NCI-H774 (cell line): ENCODE measurements around the gene DNPEP.

Experiments
- DNase-seq: peaks from one replicate; lab custom pipeline; 2025; lab: John Stamatoyannopoulos, UW

The DNPEP gene

GRCh38 chr2:219358170-219359075, 29.3 kb downstream of the DNPEP start:
- DNase-seq, result no peak

GRCh38 chr2:219356834-219357233, 30.9 kb downstream of the DNPEP start:
- no peak for DNase-seq

- DNase-seq, result no peak
These were observed 33.1 kb downstream of the DNPEP start for GRCh38 chr2:219354582-219354981.

GRCh38 chr2:219353129-219353528, 34.6 kb downstream of the DNPEP start:
- no peak for DNase-seq

- DNase-seq, result peak; percentile 52
These were observed 35.2 kb downstream of the DNPEP start for GRCh38 chr2:219352448-219353023.

GRCh38 chr2:219350710-219351221, 36.9 kb downstream of the DNPEP start:
- no peak for DNase-seq

- no peak for DNase-seq
These were observed 37.5 kb downstream of the DNPEP start for GRCh38 chr2:219350215-219350614.

- peak; percentile 34 for DNase-seq
These were observed 42.8 kb downstream of the DNPEP start for GRCh38 chr2:219344751-219345430.

GRCh38 chr2:219335373-219335786, 52.3 kb downstream of the DNPEP start:
- no peak for DNase-seq

GRCh38 chr2:219334076-219334475, 53.6 kb downstream of the DNPEP start:
- no peak for DNase-seq

- DNase-seq, result no peak
These were observed 55.2 kb downstream of the DNPEP start, which contains the start of gene RESP18 for GRCh38 chr2:219332542-219332941. Gene RESP18 (minus strand): TSS chr2:219332744.

- DNase-seq, result no peak
These were observed 56.0 kb downstream of the DNPEP start for GRCh38 chr2:219331560-219332213.

- no peak for DNase-seq
These were observed 60.0 kb downstream of the DNPEP start for GRCh38 chr2:219327719-219328118.

GRCh38 chr2:219325657-219326315, 61.9 kb downstream of the DNPEP start:
- no peak for DNase-seq

- no peak for DNase-seq
These were observed 62.6 kb downstream of the DNPEP start for GRCh38 chr2:219325136-219325535.

- DNase-seq, result no peak
These were observed 64.3 kb downstream of the DNPEP start for GRCh38 chr2:219323434-219323833.
